ENCODE measurements around the gene IPO8. TPM values are rescaled to one million over a fixed set of nuclear protein-coding genes. Genes with fewer than 3 reads are reported as not detected.

The IPO8 gene
- total and polyA plus RNA-seq, 2 of the 4 experiments (the other 2 are of a cell fraction) = 11.1 to 31.5 TPM

DNA sequence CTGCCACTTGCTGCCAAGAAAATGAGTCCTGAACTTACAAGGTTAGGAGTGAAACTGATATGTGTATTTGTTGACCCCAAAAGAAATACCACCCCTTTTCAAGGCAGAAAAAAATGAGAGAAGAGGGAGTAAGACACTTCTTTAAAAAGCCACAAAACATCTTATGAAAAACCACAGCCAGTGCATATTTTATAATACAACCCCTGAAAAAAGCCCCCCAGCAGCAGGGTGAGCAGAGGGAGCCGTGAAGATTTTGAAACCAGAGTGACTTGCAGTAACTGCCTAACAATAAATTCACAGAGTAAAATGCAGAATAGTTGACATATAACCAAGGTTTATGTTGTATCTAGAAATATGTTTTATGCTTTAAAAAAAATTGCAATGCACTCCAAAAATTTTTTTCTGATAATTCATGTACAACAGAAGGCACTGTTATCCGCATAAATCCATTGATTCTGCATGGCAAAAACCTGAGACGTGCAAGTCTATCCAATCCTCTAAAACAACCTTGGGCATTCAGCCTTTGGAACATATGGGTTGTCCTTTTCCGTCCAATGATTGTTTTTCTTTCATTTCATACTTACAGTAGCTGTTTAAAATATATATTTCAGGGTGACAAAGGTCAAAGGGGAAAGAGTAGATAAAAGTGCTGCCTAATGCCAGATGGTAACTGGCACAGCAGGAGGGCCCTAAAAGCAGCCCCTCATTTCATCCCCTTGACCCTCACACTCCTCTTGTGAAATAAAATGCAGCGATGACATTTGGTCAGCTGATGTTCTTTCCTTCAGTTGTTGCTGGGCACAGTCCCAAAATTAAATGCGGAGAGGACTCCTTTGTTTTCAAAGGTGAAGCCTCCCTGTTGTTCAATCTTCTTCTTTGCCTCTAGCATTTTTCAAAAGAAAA, 65.3 kb downstream of the IPO8 start:
- in situ Hi-C loops (cut with MboI; ENCODE audit: low sequenced_read_pairs) (no loop called here), intact Hi-C loops (cut with micrococcal nuclease) (no loop called here), dilution Hi-C loops (cut with HindIII; ENCODE audit: low sequenced_read_pairs, unreplicated experiment) (no loop called here)
- DNase-seq (no peak), ATAC-seq (ENCODE audit: low read depth) (no peak)
- Histone ChIP-seq H2BK15ac (ENCODE audit: low read depth, low read length) (no peak overlapping the region), H4K91ac (ENCODE audit: insufficient read depth, low read depth, low read length) (no peak overlapping the region), H3K4me3 (ENCODE audit: insufficient read depth, low read depth, low read length) (no peak overlapping the region), H3K79me1 (ENCODE audit: low read depth in 1 of 2, low read length in 2 of 2) (no peaks in the 10 kb centered on the region), H2BK120ac (ENCODE audit: low read depth, low read length) (no peak overlapping the region), H2AK5ac (ENCODE audit: low read depth, low read length) (no peak overlapping the region), H3K27ac (ENCODE audit: insufficient read depth, low read length) (no peak overlapping the region), H3K36me3 (ENCODE audit: control insufficient read depth, insufficient read depth, low read length) (peaks cover 20% of the 10 kb centered on the region), H3K23ac (ENCODE audit: low read depth, low read length) (no peak overlapping the region), H3K9me3 (ENCODE audit: control insufficient read depth, insufficient read depth, low read length) (no peaks in the 10 kb centered on the region), H3K9me1 (ENCODE audit: insufficient read depth, low read length) (no peaks in the 10 kb centered on the region; the same call in 1 of the 2 replicates), H3K4ac (ENCODE audit: low read depth, low read length) (no peak overlapping the region), H3K4me2 (ENCODE audit: low read depth, low read length) (no peak overlapping the region), H2BK5ac (ENCODE audit: low read depth, low read length, poor library complexity, severe bottlenecking) (no peak overlapping the region), H2AK9ac (replicated peaks; ENCODE audit: low read depth, low read length, poor library complexity) (no peak overlapping the region), H3K14ac (replicated peaks; ENCODE audit: low read depth, low read length) (no peak overlapping the region), H2AFZ (replicated peaks; ENCODE audit: low read length, poor library complexity) (no peak overlapping the region), H3K56ac (ENCODE audit: extremely low read depth, insufficient read depth, low read length) (no peak overlapping the region), H4K20me1 (ENCODE audit: insufficient read depth, low read length) (no peaks in the 10 kb centered on the region; the same call in 1 of the 2 replicates), H3K27me3 (ENCODE audit: control insufficient read depth, insufficient read depth, low read length) (no peaks in the 10 kb centered on the region), H4K5ac (ENCODE audit: low read depth, low read length) (no peak overlapping the region), H3K9ac (ENCODE audit: low read depth, low read length) (no peak overlapping the region), H4K8ac (ENCODE audit: low read depth in 2 of 2, low read length in 2 of 2) (no peak overlapping the region), H2BK20ac (ENCODE audit: low read depth, low read length) (no peak overlapping the region), H3K18ac (ENCODE audit: low read depth, low read length) (no peak overlapping the region), H3K4me1 (ENCODE audit: control insufficient read depth, insufficient read depth, low read length) (no peaks in the 10 kb centered on the region)
- TSS peak; percentile 66 for BruUV-seq (replicated peaks)
- ChIA-PET CTCF (no interaction called here), POLR2A (ENCODE audit: unreplicated experiment) (no interaction called here)
- WGBS, 2 experiments (ENCODE audit: extremely low coverage in 2 of 2, insufficient read length in 1 of 2) = no CpG with 5 or more reads among the region's 6 CpGs
- no peak for TF ChIP-seq SMC3 (IDR thresholded peaks at IDR 0.05; ENCODE audit: low read depth, low read length)
- TF ChIP-seq MAZ (IDR thresholded peaks at IDR 0.05; ENCODE audit: borderline replicate concordance, low read depth, low read length) = no peak
- TF ChIP-seq POLR2A (IDR thresholded peaks at IDR 0.05; ENCODE audit: low read depth, low read length) = no peak
- TF ChIP-seq CEBPB (IDR thresholded peaks at IDR 0.05; ENCODE audit: low read depth, low read length) = no peak
- no peak for TF ChIP-seq RFX5 (IDR thresholded peaks at IDR 0.05; ENCODE audit: low read depth, low read length)
- TF ChIP-seq, protein P1, sequence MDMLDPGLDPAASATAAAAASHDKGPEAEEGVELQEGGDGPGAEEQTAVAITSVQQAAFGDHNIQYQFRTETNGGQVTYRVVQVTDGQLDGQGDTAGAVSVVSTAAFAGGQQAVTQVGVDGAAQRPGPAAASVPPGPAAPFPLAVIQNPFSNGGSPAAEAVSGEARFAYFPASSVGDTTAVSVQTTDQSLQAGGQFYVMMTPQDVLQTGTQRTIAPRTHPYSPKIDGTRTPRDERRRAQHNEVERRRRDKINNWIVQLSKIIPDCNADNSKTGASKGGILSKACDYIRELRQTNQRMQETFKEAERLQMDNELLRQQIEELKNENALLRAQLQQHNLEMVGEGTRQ (IDR thresholded peaks at IDR 0.05; ENCODE audit: low read depth, low read length) = no peak
- TF ChIP-seq, protein P2, sequence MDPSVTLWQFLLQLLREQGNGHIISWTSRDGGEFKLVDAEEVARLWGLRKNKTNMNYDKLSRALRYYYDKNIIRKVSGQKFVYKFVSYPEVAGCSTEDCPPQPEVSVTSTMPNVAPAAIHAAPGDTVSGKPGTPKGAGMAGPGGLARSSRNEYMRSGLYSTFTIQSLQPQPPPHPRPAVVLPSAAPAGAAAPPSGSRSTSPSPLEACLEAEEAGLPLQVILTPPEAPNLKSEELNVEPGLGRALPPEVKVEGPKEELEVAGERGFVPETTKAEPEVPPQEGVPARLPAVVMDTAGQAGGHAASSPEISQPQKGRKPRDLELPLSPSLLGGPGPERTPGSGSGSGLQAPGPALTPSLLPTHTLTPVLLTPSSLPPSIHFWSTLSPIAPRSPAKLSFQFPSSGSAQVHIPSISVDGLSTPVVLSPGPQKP (IDR thresholded peaks at IDR 0.05; ENCODE audit: borderline replicate concordance, low read depth, low read length) = no peak
- no peak for TF ChIP-seq MXI1 (IDR thresholded peaks at IDR 0.05; ENCODE audit: borderline replicate concordance, low read depth, low read length)
- TF ChIP-seq RAD21 (IDR thresholded peaks at IDR 0.05; ENCODE audit: low read length) = no peak
- no peak for TF ChIP-seq BHLHE40 (IDR thresholded peaks at IDR 0.05; ENCODE audit: low read depth, low read length)
- TF ChIP-seq FOS (IDR thresholded peaks at IDR 0.05; ENCODE audit: low read depth, low read length) = no peak
- TF ChIP-seq, protein P3, sequence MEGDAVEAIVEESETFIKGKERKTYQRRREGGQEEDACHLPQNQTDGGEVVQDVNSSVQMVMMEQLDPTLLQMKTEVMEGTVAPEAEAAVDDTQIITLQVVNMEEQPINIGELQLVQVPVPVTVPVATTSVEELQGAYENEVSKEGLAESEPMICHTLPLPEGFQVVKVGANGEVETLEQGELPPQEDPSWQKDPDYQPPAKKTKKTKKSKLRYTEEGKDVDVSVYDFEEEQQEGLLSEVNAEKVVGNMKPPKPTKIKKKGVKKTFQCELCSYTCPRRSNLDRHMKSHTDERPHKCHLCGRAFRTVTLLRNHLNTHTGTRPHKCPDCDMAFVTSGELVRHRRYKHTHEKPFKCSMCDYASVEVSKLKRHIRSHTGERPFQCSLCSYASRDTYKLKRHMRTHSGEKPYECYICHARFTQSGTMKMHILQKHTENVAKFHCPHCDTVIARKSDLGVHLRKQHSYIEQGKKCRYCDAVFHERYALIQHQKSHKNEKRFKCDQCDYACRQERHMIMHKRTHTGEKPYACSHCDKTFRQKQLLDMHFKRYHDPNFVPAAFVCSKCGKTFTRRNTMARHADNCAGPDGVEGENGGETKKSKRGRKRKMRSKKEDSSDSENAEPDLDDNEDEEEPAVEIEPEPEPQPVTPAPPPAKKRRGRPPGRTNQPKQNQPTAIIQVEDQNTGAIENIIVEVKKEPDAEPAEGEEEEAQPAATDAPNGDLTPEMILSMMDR (conservative IDR thresholded peaks at IDR 0.05; ENCODE audit: low read depth, low read length) = no peak
- no peak for TF ChIP-seq CHD1 (IDR thresholded peaks at IDR 0.05; ENCODE audit: low read depth, low read length)
- no peak for TF ChIP-seq MAFK (IDR thresholded peaks at IDR 0.05; ENCODE audit: low read depth, low read length)
- no peak for TF ChIP-seq RCOR1 (IDR thresholded peaks at IDR 0.05; ENCODE audit: insufficient replicate concordance, low read length)

Data from IMR-90 (cell line).